ENCODE results near the gene FRRS1L. TPM values are rescaled to one million over a fixed set of nuclear protein-coding genes. Genes with fewer than 3 reads are reported as not detected.

Gene FRRS1L
- total and polyA plus RNA-seq, 2 donors (not counting 1 experiment from before 2014, with no cell fraction given) = 0.08 to 0.17 TPM

DNA sequence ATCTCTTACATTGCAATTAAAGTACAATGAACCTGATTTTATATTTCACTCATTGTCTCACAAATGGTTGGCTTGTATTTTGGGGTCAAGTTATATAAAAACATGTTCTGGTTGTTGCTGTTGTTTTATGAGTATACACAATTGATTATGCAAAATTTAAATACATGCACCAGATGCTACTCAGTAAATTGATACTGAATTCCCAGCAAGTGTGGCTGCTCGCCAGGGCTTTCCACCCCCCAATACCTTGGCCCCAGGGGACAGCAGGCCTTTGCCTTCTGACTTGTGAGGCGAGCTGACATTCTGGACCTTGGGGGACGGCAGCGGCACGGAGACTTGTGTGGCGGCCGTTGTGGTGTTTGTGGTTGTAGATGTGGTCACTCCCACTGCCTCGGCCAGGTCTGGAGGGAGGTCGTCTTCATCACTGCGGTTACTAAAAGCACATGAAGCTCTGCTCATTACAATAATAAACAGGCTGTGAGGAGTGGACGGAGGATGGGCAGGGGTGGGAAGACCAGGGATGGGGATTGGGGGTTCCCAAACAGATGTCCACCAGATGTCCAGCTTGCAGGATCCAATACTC lies 27.0 kb upstream of the FRRS1L start:
- Histone ChIP-seq H3K9me3 (ENCODE audit: control insufficient read depth, insufficient read depth, low read depth, low read length) (no peaks in the 10 kb centered on the region), H3K4me2 (ENCODE audit: extremely low read depth, insufficient read depth, low read length) (no peak overlapping the region), H4K20me1 (ENCODE audit: control insufficient read depth, extremely low read depth, insufficient read depth, low read length) (no peaks in the 10 kb centered on the region), H3K79me2 (ENCODE audit: control insufficient read depth, insufficient read depth, low read length) (no peaks in the 10 kb centered on the region), H3K36me3 (ENCODE audit: control insufficient read depth, insufficient read depth, low read length) (no peaks in the 10 kb centered on the region), H2AFZ (ENCODE audit: low read length) (no peak overlapping the region), H3K9ac (ENCODE audit: insufficient read depth, low read length) (no peak overlapping the region), H3K4me3 (replicated peaks in 1 of 4; ENCODE audit: control extremely low read depth in 1 of 4, insufficient read depth in 1 of 4, low read depth in 3 of 4, low read length in 4 of 4) (no peak overlapping the region), H3K4me1 (ENCODE audit: control insufficient read depth, extremely low read depth, insufficient read depth, low read length) (no peaks in the 10 kb centered on the region), H3K27ac (ENCODE audit: insufficient read depth, low read length) (no peak overlapping the region), H3K27me3 (ENCODE audit: control insufficient read depth, insufficient read depth, low read length) (no peaks in the 10 kb centered on the region)
- peak; percentile 53 to 73 for DNase-seq (ENCODE audit: low read depth in 2 of 2)
- TF ChIP-seq, protein P1, sequence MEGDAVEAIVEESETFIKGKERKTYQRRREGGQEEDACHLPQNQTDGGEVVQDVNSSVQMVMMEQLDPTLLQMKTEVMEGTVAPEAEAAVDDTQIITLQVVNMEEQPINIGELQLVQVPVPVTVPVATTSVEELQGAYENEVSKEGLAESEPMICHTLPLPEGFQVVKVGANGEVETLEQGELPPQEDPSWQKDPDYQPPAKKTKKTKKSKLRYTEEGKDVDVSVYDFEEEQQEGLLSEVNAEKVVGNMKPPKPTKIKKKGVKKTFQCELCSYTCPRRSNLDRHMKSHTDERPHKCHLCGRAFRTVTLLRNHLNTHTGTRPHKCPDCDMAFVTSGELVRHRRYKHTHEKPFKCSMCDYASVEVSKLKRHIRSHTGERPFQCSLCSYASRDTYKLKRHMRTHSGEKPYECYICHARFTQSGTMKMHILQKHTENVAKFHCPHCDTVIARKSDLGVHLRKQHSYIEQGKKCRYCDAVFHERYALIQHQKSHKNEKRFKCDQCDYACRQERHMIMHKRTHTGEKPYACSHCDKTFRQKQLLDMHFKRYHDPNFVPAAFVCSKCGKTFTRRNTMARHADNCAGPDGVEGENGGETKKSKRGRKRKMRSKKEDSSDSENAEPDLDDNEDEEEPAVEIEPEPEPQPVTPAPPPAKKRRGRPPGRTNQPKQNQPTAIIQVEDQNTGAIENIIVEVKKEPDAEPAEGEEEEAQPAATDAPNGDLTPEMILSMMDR (conservative IDR thresholded peaks at IDR 0.05 in 1 of 2, IDR thresholded peaks at IDR 0.05 in 1 of 2; ENCODE audit: low read depth in 1 of 2, low read length in 2 of 2) = no peak
- no peak for TF ChIP-seq EZH2 (IDR thresholded peaks at IDR 0.05; ENCODE audit: low read length, missing control alignments)

DNA sequence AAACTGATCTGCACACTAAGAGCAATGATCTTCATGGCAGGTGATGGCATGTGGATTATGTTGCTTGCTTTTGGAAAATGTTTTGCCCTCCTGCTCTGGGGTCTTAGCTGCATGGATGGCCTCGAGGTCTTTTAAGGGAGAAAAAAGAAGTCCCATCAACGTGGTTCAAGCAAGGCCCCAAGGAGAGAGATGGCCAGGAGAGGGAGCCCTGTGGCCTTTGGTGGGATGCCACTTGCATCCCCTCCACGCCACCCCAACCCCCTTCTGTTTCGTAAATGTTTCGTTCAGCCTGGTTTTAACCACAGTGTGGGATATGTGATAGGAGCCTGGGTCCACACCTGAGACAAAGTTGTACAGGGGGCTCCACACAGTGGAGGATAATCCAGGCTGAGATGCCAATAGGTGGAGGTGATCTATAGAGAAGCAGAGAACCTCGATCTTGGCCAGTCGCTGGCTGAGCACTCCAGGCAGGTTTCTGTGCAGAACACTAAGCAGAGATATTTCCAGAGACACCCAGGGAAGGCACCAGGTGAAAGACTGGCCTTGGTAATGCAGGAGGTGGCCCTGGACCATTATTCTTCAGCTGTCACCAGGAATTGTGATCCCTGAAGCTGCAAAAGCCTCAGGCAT lies 25.8 kb upstream of the FRRS1L start:
- H3K9ac ChIP-seq (ENCODE audit: insufficient read depth, low read length) = no peak overlapping the region
- H3K4me1 ChIP-seq (ENCODE audit: control insufficient read depth, extremely low read depth, insufficient read depth, low read length) = no peaks in the 10 kb centered on the region
- H3K4me3 ChIP-seq (replicated peaks in 1 of 4; ENCODE audit: control extremely low read depth in 1 of 4, insufficient read depth in 1 of 4, low read depth in 3 of 4, low read length in 4 of 4) = no peak overlapping the region
- peak; percentile 7 for DNase-seq (ENCODE audit: low read depth in 2 of 2)
- no peak overlapping the region for H3K27ac ChIP-seq (ENCODE audit: insufficient read depth, low read length)
- no peaks in the 10 kb centered on the region for H3K27me3 ChIP-seq (ENCODE audit: control insufficient read depth, insufficient read depth, low read length)
- no peak overlapping the region for H3K4me2 ChIP-seq (ENCODE audit: extremely low read depth, insufficient read depth, low read length)
- no peaks in the 10 kb centered on the region for H3K79me2 ChIP-seq (ENCODE audit: control insufficient read depth, insufficient read depth, low read length)
- TF ChIP-seq, protein P1 (conservative IDR thresholded peaks at IDR 0.05 in 1 of 2, IDR thresholded peaks at IDR 0.05 in 1 of 2; ENCODE audit: low read depth in 1 of 2, low read length in 2 of 2) = peak in 1 of 2 donors; percentile 35
- TF ChIP-seq EZH2 (IDR thresholded peaks at IDR 0.05; ENCODE audit: low read length, missing control alignments) = no peak
- H2AFZ ChIP-seq (ENCODE audit: low read length) = no peak overlapping the region
- H3K9me3 ChIP-seq (ENCODE audit: control insufficient read depth, insufficient read depth, low read depth, low read length) = no peaks in the 10 kb centered on the region
- H3K36me3 ChIP-seq (ENCODE audit: control insufficient read depth, insufficient read depth, low read length) = no peaks in the 10 kb centered on the region
- H4K20me1 ChIP-seq (ENCODE audit: control insufficient read depth, extremely low read depth, insufficient read depth, low read length) = no peaks in the 10 kb centered on the region

DNA sequence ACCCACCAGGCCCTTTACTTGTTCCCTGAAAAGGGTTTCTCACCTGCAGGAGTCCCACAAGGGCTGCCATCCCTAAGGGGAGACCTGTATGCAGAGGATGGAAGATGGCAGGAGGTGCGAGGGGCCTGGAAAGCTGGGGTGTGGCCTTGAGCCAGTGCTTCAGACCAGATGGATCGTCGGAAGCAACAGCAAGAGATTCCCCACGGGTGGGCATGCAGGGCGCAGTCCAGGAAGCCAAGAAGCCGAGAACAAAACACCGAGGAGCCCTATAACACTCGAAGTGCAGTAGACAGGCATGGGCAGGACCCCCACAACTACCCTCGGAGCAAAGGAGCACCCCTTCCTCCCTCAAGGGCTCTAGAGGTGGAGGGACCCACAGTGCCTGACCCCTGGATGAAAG lies 24.7 kb upstream of the FRRS1L start:
- H3K27ac ChIP-seq (ENCODE audit: insufficient read depth, low read length) = no peak overlapping the region

More for the DNA sequence above, 24.7 kb upstream of the FRRS1L start:
- no peak for DNase-seq (ENCODE audit: low read depth in 2 of 2)
- TF ChIP-seq, protein P1 (conservative IDR thresholded peaks at IDR 0.05 in 1 of 2, IDR thresholded peaks at IDR 0.05 in 1 of 2; ENCODE audit: low read depth in 1 of 2, low read length in 2 of 2) = no peak
- TF ChIP-seq EZH2 (IDR thresholded peaks at IDR 0.05; ENCODE audit: low read length, missing control alignments) = no peak
- H3K4me3 ChIP-seq (replicated peaks in 1 of 4; ENCODE audit: control extremely low read depth in 1 of 4, insufficient read depth in 1 of 4, low read depth in 3 of 4, low read length in 4 of 4) = no peak overlapping the region
- no peaks in the 10 kb centered on the region for H3K36me3 ChIP-seq (ENCODE audit: control insufficient read depth, insufficient read depth, low read length)
- H3K9me3 ChIP-seq (ENCODE audit: control insufficient read depth, insufficient read depth, low read depth, low read length) = no peaks in the 10 kb centered on the region
- no peak overlapping the region for H2AFZ ChIP-seq (ENCODE audit: low read length)
- H3K27me3 ChIP-seq (ENCODE audit: control insufficient read depth, insufficient read depth, low read length) = no peaks in the 10 kb centered on the region
- H3K9ac ChIP-seq (ENCODE audit: insufficient read depth, low read length) = no peak overlapping the region
- H3K4me2 ChIP-seq (ENCODE audit: extremely low read depth, insufficient read depth, low read length) = no peak overlapping the region
- H3K4me1 ChIP-seq (ENCODE audit: control insufficient read depth, extremely low read depth, insufficient read depth, low read length) = no peaks in the 10 kb centered on the region
- no peaks in the 10 kb centered on the region for H3K79me2 ChIP-seq (ENCODE audit: control insufficient read depth, insufficient read depth, low read length)
- no peaks in the 10 kb centered on the region for H4K20me1 ChIP-seq (ENCODE audit: control insufficient read depth, extremely low read depth, insufficient read depth, low read length)
